ENCODE results near the gene ARL5C. TPM values are rescaled to one million over a fixed set of nuclear protein-coding genes. Genes with fewer than 3 reads are reported as not detected.

ARL5C gene
- not detected in 2 replicates for total RNA-seq
- not detected for total RNA-seq (2013)
- not detected in 2 replicates for polyA plus RNA-seq
- not detected in 2 replicates for polyA minus RNA-seq

GRCh38 chr17:39165841-39166349 lies at the start of gene ARL5C:
Gene ARL5C (minus strand): TSS chr17:39166161. CDS start chr17:39165760, 401 bp downstream.
- H3K79me2 ChIP-seq (ENCODE audit: control insufficient read depth, insufficient read depth, low read length): no peaks in the 10 kb centered on the region
- ATAC-seq (ENCODE audit: low read depth) (no peak), DNase-seq (peak; percentile 29)
- TF ChIP-seq EZH2 (IDR thresholded peaks at IDR 0.05; ENCODE audit: borderline replicate concordance, insufficient read depth, low read depth, low read length, poor library complexity, severe bottlenecking) (no peak), CTCF (IDR thresholded peaks at IDR 0.05) (no peak)
- peaks cover 20% of the 10 kb centered on the region for H3K27me3 Mint-ChIP-seq
- peaks cover 0 to 12% (median 0%) of the 10 kb centered on the region in 3 donors for H3K9me3 ChIP-seq (ENCODE audit: control extremely low read depth in 1 of 3, control insufficient read depth in 2 of 3, insufficient read depth in 1 of 3, low read length in 2 of 3)
- peak within 1 kb of the TSS; percentile 29 for H3K27ac Mint-ChIP-seq
- intact Hi-C loops (cut with micrococcal nuclease): no loop called here
- peaks cover 27 to 29% of the 10 kb centered on the region in 2 donors for H3K4me1 ChIP-seq (ENCODE audit: control insufficient read depth in 2 of 2, insufficient read depth in 2 of 2, low read length in 2 of 2)
- peak within 1 kb of the TSS; percentile 87 for H2AFZ ChIP-seq (ENCODE audit: insufficient read depth, low read depth, low read length, poor library complexity, severe bottlenecking)
- WGBS (ENCODE audit: insufficient coverage): 32% methylated on average over 17 of the region's 17 CpGs
- no peaks in the 10 kb centered on the region for H4K20me1 ChIP-seq (ENCODE audit: control insufficient read depth, insufficient read depth, low read length, poor library complexity, severe bottlenecking)
- ChIA-PET POLR2A (interaction anchor here (0.6 to 0.9 kb wide), 2 partner anchors 199 to 411 kb away, joined by 3 read pairs; partner anchors contain the start of gene FBXO47), CTCF (interaction anchor here (1.0 to 6.9 kb wide), 10 partner anchors 9 to 184 kb away, joined by 3 to 77 read pairs (median 22); partner anchors contain the start of gene PLXDC1)
- peak within 1 kb of the TSS; percentile 89 for H3K4me2 ChIP-seq (replicated peaks; ENCODE audit: low read depth, low read length, poor library complexity, severe bottlenecking)
- no peaks in the 10 kb centered on the region for H3K9me3 Mint-ChIP-seq (ENCODE audit: insufficient read depth)
- peaks cover 28% of the 10 kb centered on the region for H3K4me1 Mint-ChIP-seq
- peak within 1 kb of the TSS; percentile 36 to 74 (median 69) for H3K4me3 ChIP-seq (ENCODE audit: control extremely low read depth in 1 of 5, extremely low read depth in 1 of 5, insufficient read depth in 1 of 5, low read depth in 2 of 5, low read length in 4 of 5)
- H3K36me3 ChIP-seq (replicated peaks in 1 of 2; ENCODE audit: control extremely low read depth in 1 of 2, control insufficient read depth in 1 of 2, extremely low read depth in 1 of 2, insufficient read depth in 2 of 2, low read length in 1 of 2): no peaks in the 10 kb centered on the region
- peak within 1 kb of the TSS; percentile 90 for H3K4me3 Mint-ChIP-seq
- H3K9ac ChIP-seq (ENCODE audit: low read length): peak within 1 kb of the TSS; percentile 71
- peaks cover 0 to 40% (median 12%) of the 10 kb centered on the region in 4 experiments for H3K27me3 ChIP-seq (replicated peaks in 1 of 4; ENCODE audit: control extremely low read depth in 1 of 4, control insufficient read depth in 3 of 4, insufficient read depth in 4 of 4, low read length in 3 of 4)
- H3K27ac ChIP-seq (ENCODE audit: low read length in 2 of 2): no peak within 1 kb of the TSS

- peaks cover 0 to 3% (median 0%) of the 10 kb centered on the region in 3 donors for H3K9me3 ChIP-seq (ENCODE audit: control extremely low read depth in 1 of 3, control insufficient read depth in 2 of 3, insufficient read depth in 1 of 3, low read length in 2 of 3)
- peaks cover 0 to 22% (median 4%) of the 10 kb centered on the region in 4 experiments for H3K27me3 ChIP-seq (replicated peaks in 1 of 4; ENCODE audit: control extremely low read depth in 1 of 4, control insufficient read depth in 3 of 4, insufficient read depth in 4 of 4, low read length in 3 of 4)
- 85% methylated on average over 9 of the region's 9 CpGs for whole genome bisulfite sequencing (ENCODE audit: insufficient coverage)
- H3K27ac ChIP-seq (ENCODE audit: low read length in 2 of 2): no peak overlapping the region
- no peak overlapping the region for H3K27ac Mint-ChIP-seq
- no peak overlapping the region for H3K4me2 ChIP-seq (replicated peaks; ENCODE audit: low read depth, low read length, poor library complexity, severe bottlenecking)
- H3K4me1 ChIP-seq (ENCODE audit: control insufficient read depth in 2 of 2, insufficient read depth in 2 of 2, low read length in 2 of 2): peaks cover 16 to 20% of the 10 kb centered on the region in 2 donors
- no peaks in the 10 kb centered on the region for H3K36me3 ChIP-seq (replicated peaks in 1 of 2; ENCODE audit: control extremely low read depth in 1 of 2, control insufficient read depth in 1 of 2, extremely low read depth in 1 of 2, insufficient read depth in 2 of 2, low read length in 1 of 2)
- no peaks in the 10 kb centered on the region for H4K20me1 ChIP-seq (ENCODE audit: control insufficient read depth, insufficient read depth, low read length, poor library complexity, severe bottlenecking)
- POLR2A ChIA-PET: no interaction called here
- no peak overlapping the region for H3K4me3 Mint-ChIP-seq
- no peak overlapping the region for H3K4me3 ChIP-seq (ENCODE audit: control extremely low read depth in 1 of 5, extremely low read depth in 1 of 5, insufficient read depth in 1 of 5, low read depth in 2 of 5, low read length in 4 of 5)
- H3K79me2 ChIP-seq (ENCODE audit: control insufficient read depth, insufficient read depth, low read length): no peaks in the 10 kb centered on the region
- no peak overlapping the region for H2AFZ ChIP-seq (ENCODE audit: insufficient read depth, low read depth, low read length, poor library complexity, severe bottlenecking)
- intact Hi-C loops (cut with micrococcal nuclease): no loop called here
- peaks cover 19% of the 10 kb centered on the region for H3K27me3 Mint-ChIP-seq
- peaks cover 16% of the 10 kb centered on the region for H3K4me1 Mint-ChIP-seq
- H3K9me3 Mint-ChIP-seq (ENCODE audit: insufficient read depth): no peaks in the 10 kb centered on the region
- TF ChIP-seq EZH2 (IDR thresholded peaks at IDR 0.05; ENCODE audit: borderline replicate concordance, insufficient read depth, low read depth, low read length, poor library complexity, severe bottlenecking) (no peak), CTCF (IDR thresholded peaks at IDR 0.05) (no peak)
- DNase-seq (no peak), ATAC-seq (ENCODE audit: low read depth) (no peak)
- H3K9ac ChIP-seq (ENCODE audit: low read length): no peak overlapping the region
- CTCF ChIA-PET: interaction anchor here (18.9 kb wide), 1 partner anchor 26 kb away, joined by 707 read pairs; no protein-coding TSS in a partner anchor
These were observed 47.9 kb upstream of the ARL5C start for GRCh38 chr17:39213852-39214251.

Data from B cell (primary cell).